IPS DF 19.7 (cell line): Measurements from ENCODE around the gene TYW1.
"Not testable (repeated sequence)": the region's sequence is repeated elsewhere in the genome, so short reads cannot be mapped to it uniquely, and the experiment has no call there.

ENCODE experiments used
- DNase-seq: peaks from one replicate; pipeline ENCODE4 v3.0.0-alpha.2; 2013; ENCODE audit warnings: low read depth, low spot score

The TYW1 gene

GRCh38 chr7:66995050-66995776 is 1.4 kb upstream of the TYW1 start, which contains the start of gene SBDS:
TSS of gene SBDS (minus strand) at chr7:66995586. CDS start at chr7:66995417, 169 bp downstream.
- DNase-seq: peak; percentile 90

- DNase-seq: not testable (repeated sequence)
Measured at GRCh38 chr7:67000601-67001258, 4.1 kb downstream of the TYW1 start.

- not testable (repeated sequence) for DNase-seq
Measured at GRCh38 chr7:67004145-67004544, 7.5 kb downstream of the TYW1 start.

GRCh38 chr7:67006965-67007364 is 10.3 kb downstream of the TYW1 start:
- no peak for DNase-seq

DNA sequence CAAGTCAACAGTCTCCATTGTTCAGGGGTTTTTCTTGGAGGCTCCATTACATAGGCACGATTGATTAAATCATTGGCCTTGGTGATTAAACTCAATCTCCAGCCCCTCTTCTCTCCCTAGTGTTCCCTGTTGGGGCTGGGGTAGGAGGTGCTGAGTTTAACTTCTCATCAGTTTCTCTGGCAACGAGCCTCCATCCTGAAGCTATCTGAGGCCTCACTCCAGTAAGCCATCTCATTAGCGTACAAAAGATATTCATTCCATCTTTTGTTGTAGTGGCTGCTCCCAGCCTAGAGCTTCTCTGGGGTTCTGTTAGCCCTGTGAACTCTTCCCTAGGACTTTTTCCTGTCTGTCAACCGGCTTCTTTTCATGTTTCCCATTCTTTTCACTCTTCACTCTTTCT is 11.6 kb downstream of the TYW1 start:
- DNase-seq: no peak

DNA sequence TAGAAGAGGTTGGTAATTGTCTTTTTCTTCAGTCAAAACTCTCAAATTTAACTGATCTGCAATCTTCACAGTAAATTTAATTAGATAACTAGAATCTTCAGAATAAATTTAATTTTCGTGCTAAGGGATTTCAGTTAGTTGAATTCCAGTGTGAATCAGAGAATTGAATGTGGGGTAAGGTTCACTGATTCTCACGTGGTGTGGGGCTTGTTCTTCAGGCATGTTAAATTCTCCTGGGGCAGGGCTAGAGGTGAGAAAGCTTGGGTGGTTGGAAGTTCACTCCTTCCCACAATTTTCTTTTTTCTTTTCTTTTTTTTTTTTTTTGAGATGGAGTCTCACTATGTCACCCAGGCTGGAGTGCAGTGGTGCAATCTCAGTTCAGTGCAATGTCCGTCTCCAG is 13.0 kb downstream of the TYW1 start:
- not testable (repeated sequence) for DNase-seq

DNA sequence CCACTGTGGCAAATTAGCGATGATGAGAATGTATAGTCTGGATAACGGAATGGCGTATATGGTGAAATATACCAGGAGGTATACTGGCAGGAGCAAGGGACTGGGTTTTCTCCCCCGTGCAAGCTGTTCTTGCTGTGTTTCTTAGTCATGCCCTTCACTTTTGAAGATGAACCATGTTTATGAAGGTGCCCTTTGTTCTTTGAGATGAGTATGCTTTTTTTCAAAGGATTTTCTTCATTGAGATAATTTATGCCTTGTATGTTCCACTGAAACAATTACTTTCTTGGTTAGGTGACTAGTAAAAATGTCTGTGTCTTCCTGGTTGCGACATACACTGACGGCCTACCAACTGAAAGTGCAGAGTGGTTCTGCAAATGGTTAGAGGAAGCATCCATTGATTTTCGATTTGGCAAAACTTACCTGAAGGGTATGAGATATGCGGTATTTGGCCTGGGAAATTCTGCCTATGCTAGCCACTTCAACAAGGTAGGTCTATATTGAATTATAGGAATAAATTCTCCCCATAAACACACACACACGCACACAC is 17.5 kb downstream of the TYW1 start:
- DNase-seq: not testable (repeated sequence)

GRCh38 chr7:67017971-67018370 is 21.3 kb downstream of the TYW1 start:
- not testable (repeated sequence) for DNase-seq

GRCh38 chr7:67018940-67019339 is 22.3 kb downstream of the TYW1 start:
- DNase-seq: no peak

DNA sequence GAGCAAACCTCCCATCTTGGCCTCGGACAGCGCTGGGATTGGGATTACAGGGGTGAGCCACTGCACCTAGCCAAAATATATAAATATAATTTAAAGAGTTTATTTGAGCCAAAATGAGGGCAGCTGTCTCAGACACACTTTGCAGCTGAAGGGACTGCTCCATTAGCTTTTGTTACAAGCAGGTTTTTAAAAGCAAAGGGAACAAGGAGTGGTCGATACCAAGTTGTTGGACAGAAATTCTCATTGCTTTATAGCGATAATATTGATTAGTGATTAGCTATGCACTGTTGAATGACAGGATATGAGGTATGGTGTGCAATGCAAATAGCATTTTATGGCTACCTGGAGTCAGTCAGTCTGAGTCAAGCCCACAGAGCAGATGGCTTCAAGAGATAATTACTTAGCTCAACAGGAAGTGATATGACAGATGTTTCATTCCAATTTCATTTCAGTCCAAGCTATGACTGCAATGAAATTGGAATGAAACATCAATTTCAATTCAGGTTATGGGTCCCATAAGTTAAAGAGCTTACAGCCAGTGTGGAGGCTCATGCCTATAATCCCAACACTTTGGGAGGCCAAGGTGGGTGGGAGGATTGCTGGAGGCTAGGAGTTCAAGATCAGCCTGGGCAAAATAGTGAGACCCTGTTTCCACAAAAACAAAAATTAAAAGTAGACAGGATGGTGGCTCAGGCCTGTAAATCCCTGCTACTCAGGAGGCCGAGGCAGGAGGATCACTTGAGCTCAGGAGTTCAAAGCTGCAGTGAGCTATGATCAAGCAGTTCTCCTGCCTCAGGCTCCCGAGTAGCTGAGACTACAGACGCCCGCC is 23.1 kb downstream of the TYW1 start:
- DNase-seq: no peak

DNA sequence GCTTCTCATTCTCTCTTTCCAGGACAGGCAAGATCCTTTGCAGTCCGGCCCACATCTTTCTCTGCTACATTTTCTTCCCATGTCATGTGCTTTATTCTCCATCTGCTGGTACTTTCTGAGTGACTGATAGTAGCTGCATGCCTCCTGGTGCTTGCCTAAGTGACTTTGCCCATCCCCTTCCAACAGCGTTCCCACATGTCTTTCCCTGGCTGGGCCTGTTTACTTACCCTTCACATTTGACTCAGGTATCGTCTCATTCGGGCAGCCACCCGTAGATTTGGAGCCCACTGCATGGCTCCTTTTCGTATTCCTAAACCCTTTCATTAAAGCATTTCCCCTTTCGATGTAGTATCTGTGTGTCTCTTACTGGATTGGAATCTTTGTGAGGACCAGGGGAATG is 24.6 kb downstream of the TYW1 start:
- DNase-seq: no peak

- no peak for DNase-seq
Measured at GRCh38 chr7:67022511-67022910, 25.9 kb downstream of the TYW1 start.

DNA sequence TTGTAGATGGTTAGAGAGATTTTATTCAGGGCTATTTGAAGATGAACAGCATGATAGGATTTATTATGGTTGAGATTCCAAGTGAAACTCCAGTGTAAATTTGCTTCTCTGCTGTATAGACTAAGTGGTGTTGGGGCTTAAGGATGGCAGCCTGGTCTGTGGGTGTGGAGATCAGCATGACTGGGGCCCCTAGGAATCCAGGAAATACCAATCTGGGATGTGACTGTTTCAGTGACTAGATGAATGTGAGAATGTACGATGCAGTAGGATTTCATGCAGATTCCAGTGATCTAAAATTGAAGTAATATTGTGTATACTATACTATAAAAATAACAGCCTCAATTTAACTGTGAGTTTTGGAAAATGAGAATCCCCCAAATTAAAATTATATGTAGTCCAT is 28.8 kb downstream of the TYW1 start:
- DNase-seq: not testable (repeated sequence)

- not testable (repeated sequence) for DNase-seq
Measured at GRCh38 chr7:67031685-67032084, 35.1 kb downstream of the TYW1 start.

DNA sequence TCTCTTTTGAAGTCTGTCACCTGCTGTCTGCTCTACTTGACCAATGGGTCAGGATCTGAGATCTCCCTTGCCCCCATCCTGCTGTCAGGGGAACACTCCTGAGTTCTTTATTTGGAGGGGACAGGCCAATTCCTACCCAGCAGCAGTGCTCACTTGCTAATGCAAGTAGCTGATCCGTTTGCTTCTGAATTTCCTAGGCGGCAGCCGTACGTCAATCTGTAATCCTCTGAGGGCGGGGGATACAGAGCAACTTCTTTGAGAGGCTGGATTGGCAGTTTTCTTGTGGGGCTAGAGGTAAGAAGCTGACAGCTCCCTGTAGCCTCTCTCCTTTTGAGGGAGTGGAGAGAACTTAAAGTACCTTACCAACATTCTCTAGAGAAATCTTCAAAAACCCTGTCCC is 36.6 kb downstream of the TYW1 start:
- DNase-seq: no peak

- DNase-seq: not testable (repeated sequence)
Measured at GRCh38 chr7:67036432-67037395, 40.1 kb downstream of the TYW1 start.

GRCh38 chr7:67040832-67041231 is 44.2 kb downstream of the TYW1 start:
- DNase-seq: not testable (repeated sequence)

GRCh38 chr7:67042781-67043558 is 46.3 kb downstream of the TYW1 start:
- not testable (repeated sequence) for DNase-seq

- not testable (repeated sequence) for DNase-seq
Measured at GRCh38 chr7:67043559-67043930, 46.9 kb downstream of the TYW1 start.

GRCh38 chr7:67045496-67045995 is 48.9 kb downstream of the TYW1 start:
- DNase-seq: no peak
